H9 (cell line): ENCODE measurements around the gene SPTBN1. TPM values are rescaled to one million over a fixed set of nuclear protein-coding genes. Genes with fewer than 3 reads are reported as not detected.

Source experiments
- DNase-seq: peaks from one replicate; pipeline ENCODE4 v3.0.0-alpha.2; 2017
- H2AFZ ChIP-seq: one replicate; pipeline ENCODE4 v1.6.1; 2013; ENCODE audit warnings: mild to moderate bottlenecking, low read length, control low read depth, moderate library complexity
- H2AK5ac ChIP-seq: 2 replicates; pipeline ENCODE4 v1.6.1; 2013; ENCODE audit warnings: low read length, control low read depth, mixed read lengths; ENCODE audit not compliant: insufficient read length
- H2BK120ac ChIP-seq: one replicate; pipeline ENCODE4 v1.6.1; 2013; ENCODE audit warnings: low read depth, mild to moderate bottlenecking, low read length, control low read depth, inconsistent platforms; ENCODE audit not compliant: poor library complexity, severe bottlenecking
- H2BK12ac ChIP-seq: 2 replicates; pipeline ENCODE4 v1.6.1; 2013; ENCODE audit warnings: low read length, control low read depth, mixed read lengths, low read depth; ENCODE audit not compliant: insufficient read length
- H2BK15ac ChIP-seq: 2 replicates; pipeline ENCODE4 v1.6.1; 2013; ENCODE audit warnings: low read depth, low read length, control low read depth
- H2BK20ac ChIP-seq: one replicate; pipeline ENCODE4 v1.6.1; 2013; ENCODE audit warnings: low read depth, mild to moderate bottlenecking, low read length, control low read depth, inconsistent platforms; ENCODE audit not compliant: poor library complexity, severe bottlenecking
- H2BK5ac ChIP-seq: 2 replicates; pipeline ENCODE4 v1.6.1; 2013; ENCODE audit warnings: low read length, control low read depth, mixed read lengths; ENCODE audit not compliant: insufficient read length
- H3K14ac ChIP-seq: 2 replicates; pipeline ENCODE4 v1.6.1; 2013; ENCODE audit warnings: low read length, control low read depth; ENCODE audit not compliant: insufficient read depth
- H3K18ac ChIP-seq: 2 replicates; pipeline ENCODE4 v1.6.1; 2013; ENCODE audit warnings: low read depth, mild to moderate bottlenecking, mixed read lengths, low read length, control low read depth; ENCODE audit not compliant: insufficient read length
- H3K23ac ChIP-seq: 2 replicates; pipeline ENCODE4 v1.6.1; 2013; ENCODE audit warnings: low read length, control low read depth, mixed read lengths, low read depth; ENCODE audit not compliant: insufficient read length
- H3K23me2 ChIP-seq: 2 replicates; pipeline ENCODE4 v1.6.1; 2013; ENCODE audit warnings: low read depth, mild to moderate bottlenecking, mixed read lengths, low read length, control low read depth; ENCODE audit not compliant: insufficient read length, poor library complexity, severe bottlenecking
- H3K27ac ChIP-seq: 2 replicates; pipeline ENCODE4 v1.5.1; 2013; ENCODE audit warnings: low read length, control low read depth, mixed read lengths, low read depth; ENCODE audit not compliant: insufficient read length
- H3K27me3 ChIP-seq: 2 replicates; pipeline ENCODE4 v1.6.1; 2013; ENCODE audit warnings: low read length, control low read depth, inconsistent platforms; ENCODE audit not compliant: insufficient read depth
- H3K4ac ChIP-seq: 2 replicates; pipeline ENCODE4 v1.6.1; 2013; ENCODE audit warnings: low read depth, mild to moderate bottlenecking, control low read depth, inconsistent platforms, low read length, moderate library complexity
- H3K4me1 ChIP-seq: 2 replicates; pipeline ENCODE4 v1.6.1; 2013; ENCODE audit warnings: low read length, control low read depth, inconsistent platforms; ENCODE audit not compliant: insufficient read depth
- H3K4me2 ChIP-seq: 2 replicates; pipeline ENCODE4 v1.6.1; 2013; ENCODE audit warnings: low read length, control low read depth, mixed read lengths; ENCODE audit not compliant: insufficient read length, insufficient read depth
- H3K56ac ChIP-seq: 2 replicates; pipeline ENCODE4 v1.6.1; 2013; ENCODE audit warnings: low read depth, mild to moderate bottlenecking, mixed read lengths, low read length, control low read depth; ENCODE audit not compliant: insufficient read length
- H3K79me1 ChIP-seq: 2 replicates; pipeline ENCODE4 v1.6.1; 2013; ENCODE audit warnings: low read depth, mild to moderate bottlenecking, moderate library complexity, low read length, control low read depth, inconsistent platforms; ENCODE audit not compliant: insufficient read depth, poor library complexity, severe bottlenecking
- H3K79me2 ChIP-seq: 2 replicates; pipeline ENCODE4 v1.6.1; 2013; ENCODE audit warnings: low read length, control low read depth, inconsistent platforms; ENCODE audit not compliant: insufficient read depth
- H3K9ac ChIP-seq: 2 replicates; pipeline ENCODE4 v1.6.1; 2013; ENCODE audit warnings: low read length, control low read depth, mixed read lengths; ENCODE audit not compliant: insufficient read length; ENCODE audit errors: extremely low read depth
- H3K9me3 ChIP-seq: one replicate; pipeline ENCODE4 v1.6.1; 2013; ENCODE audit warnings: low read depth, low read length, inconsistent platforms; ENCODE audit not compliant: control insufficient read depth
- H3T11ph ChIP-seq: one replicate; pipeline ENCODE4 v1.6.1; 2013; ENCODE audit warnings: mild to moderate bottlenecking, low read length, control low read depth, inconsistent platforms
- H4K20me1 ChIP-seq: one replicate; pipeline ENCODE4 v1.6.1; 2013; ENCODE audit not compliant: control insufficient read depth, insufficient read length, insufficient read depth
- H4K5ac ChIP-seq: 2 replicates; pipeline ENCODE4 v1.6.1; 2013; ENCODE audit warnings: low read depth, mild to moderate bottlenecking, mixed read lengths, low read length, control low read depth; ENCODE audit not compliant: insufficient read length
- H4K8ac ChIP-seq: replicated peaks from 2 replicates; pipeline ENCODE4 v1.6.1; 2013; ENCODE audit warnings: low read length, control low read depth, mixed read lengths, low read depth; ENCODE audit not compliant: insufficient read length
- H4K91ac ChIP-seq: 2 replicates; pipeline ENCODE4 v1.6.1; 2013; ENCODE audit warnings: low read depth, mild to moderate bottlenecking, moderate library complexity, mixed read lengths, low read length, control low read depth; ENCODE audit not compliant: insufficient read length
- H3K27ac Mint-ChIP-seq, 3 experiments: 2 replicates in 2 of 3; 3 replicates in 1 of 3; pipeline ENCODE4 v1.8.0; 2020 to 2021; ENCODE audit warnings: mixed read lengths in 3 of 3, mild to moderate bottlenecking in 1 of 3, moderate library complexity in 1 of 3
- H3K27me3 Mint-ChIP-seq: 2 replicates; pipeline ENCODE4 v1.8.0; 2021; ENCODE audit warnings: low read depth, mild to moderate bottlenecking, moderate library complexity, mixed read lengths
- H3K36me3 Mint-ChIP-seq, 3 experiments: 2 replicates in 2 of 3; 3 replicates in 1 of 3; pipeline ENCODE4 v1.8.0; 2020 to 2021; ENCODE audit warnings: low read depth in 3 of 3, mixed read lengths in 3 of 3; ENCODE audit not compliant: insufficient read depth in 1 of 3
- H3K4me1 Mint-ChIP-seq, 2 experiments: 2 replicates each; pipeline ENCODE4 v1.8.0; 2020; ENCODE audit warnings: mixed read lengths in 2 of 2
- H3K4me3 Mint-ChIP-seq, 2 experiments: 2 replicates in 1 of 2; 3 replicates in 1 of 2; pipeline ENCODE4 v1.8.0; 2020 to 2021; ENCODE audit warnings: mild to moderate bottlenecking in 2 of 2, mixed read lengths in 2 of 2, moderate library complexity in 1 of 2
- H3K9me3 Mint-ChIP-seq, 2 experiments: 2 replicates in 1 of 2; 3 replicates in 1 of 2; pipeline ENCODE4 v1.8.0; 2020; ENCODE audit warnings: mild to moderate bottlenecking in 2 of 2, mixed read lengths in 2 of 2, moderate library complexity in 1 of 2
- CTCF ChIP-seq: fragments of 200-600 bp; sonication (generic); conservative IDR thresholded peaks from 3 replicates; pipeline ENCODE4 v1.8.0; 2021; ENCODE audit warnings: antibody characterized with exemption, mild to moderate bottlenecking
- WGBS: extraction: QIAGEN DNeasy Blood & Tissue Kit; methylation state at CpG from one replicate; pipeline ENCODE4 v1.1.7; 2013; ENCODE audit warnings: missing lambda C conversion rate, low lambda C conversion rate, mixed read lengths; ENCODE audit not compliant: insufficient read length; ENCODE audit errors: extremely low coverage; 5-methylcytosine and 5-hydroxymethylcytosine counted together
- total RNA-seq: library from RNA; stranded (reverse); gene quantifications from 2 replicates; pipeline ENCODE4 v1.2.1, GENCODE V29; 2021

SPTBN1 gene
- total RNA-seq, 1 experiment from 2014 or later, result 164 TPM

- Histone ChIP-seq H2BK20ac (no peak overlapping the region), H3K23me2 (no peaks in the 10 kb centered on the region), H3K4me2 (no peak overlapping the region), H3K4me1 (no peaks in the 10 kb centered on the region), H2BK120ac (no peak overlapping the region), H3K56ac (no peak overlapping the region), H3K79me2 (no peaks in the 10 kb centered on the region), H2AFZ (no peak overlapping the region), H3K14ac (no peak overlapping the region), H3K9ac (no peak overlapping the region), H3K27me3 (no peaks in the 10 kb centered on the region), H4K91ac (no peak overlapping the region), H2BK12ac (no peak overlapping the region), H3K27ac (no peak overlapping the region), H3K4ac (no peak overlapping the region), H3K9me3 (no peaks in the 10 kb centered on the region), H3K23ac (no peak overlapping the region), H3T11ph (no peak overlapping the region), H4K20me1 (peaks cover 3% of the 10 kb centered on the region), H2BK15ac (no peak overlapping the region), H4K5ac (no peak overlapping the region), H3K18ac (no peak overlapping the region), H2BK5ac (no peak overlapping the region), H2AK5ac (no peak overlapping the region), H4K8ac (no peak overlapping the region), H3K79me1 (peaks cover 2% of the 10 kb centered on the region)
- Mint-ChIP-seq H3K36me3 (peaks cover 36 to 86% (median 84%) of the 10 kb centered on the region in 3 experiments; a peak in 6 of 7 replicates), H3K9me3 (no peaks in the 10 kb centered on the region), H3K4me3 (no peak overlapping the region), H3K4me1 (no peaks in the 10 kb centered on the region; a peak in 1 of 4 replicates), H3K27ac (no peak overlapping the region), H3K27me3 (no peaks in the 10 kb centered on the region)
- no CpG with 5 or more reads among the region's 3 CpGs for WGBS
- DNase-seq, result no peak
- TF ChIP-seq CTCF, result no peak
Measured at GRCh38 chr2:54635554-54636152, 179.5 kb downstream of the SPTBN1 start.
